Tibial nerve (tissue), 4 donors: ENCODE measurements around the gene THPO.

ENCODE experiments used
- CTCF ChIP-seq, 5 experiments: fragments of 200-600 bp in 3 of 5; fragments of 450-650 bp in 2 of 5; sonication (generic) in 3 of 5; IDR thresholded peaks; one replicate each; pipeline ENCODE4 v1.5.1; 2016 to 2019; ENCODE audit warnings: antibody characterized with exemption in 5 of 5, mild to moderate bottlenecking in 3 of 5, moderate library complexity in 2 of 5
- EP300 ChIP-seq, 2 donors: sonication (generic); formaldehyde crosslinking; IDR thresholded peaks; one replicate each; pipeline ENCODE4 v1.6.1; 2017; ENCODE audit warnings: antibody characterized with exemption in 2 of 2, mild to moderate bottlenecking in 1 of 2
- POLR2A ChIP-seq, 2 donors: fragments of 450-650 bp; IDR thresholded peaks; one replicate each; pipeline ENCODE4 v1.6.1; 2017; ENCODE audit warnings: antibody characterized with exemption in 2 of 2, mild to moderate bottlenecking in 2 of 2, moderate library complexity in 2 of 2

GRCh38 chr3:184345317-184346144 is 32.5 kb downstream of the THPO start:
- TF ChIP-seq CTCF (IDR thresholded peaks at IDR 0.05) = peak; percentile 23 to 61 (median 39)
- TF ChIP-seq POLR2A (IDR thresholded peaks at IDR 0.05) = peak in 1 of 2 donors; percentile 43
- peak; percentile 10 to 84 for TF ChIP-seq EP300 (IDR thresholded peaks at IDR 0.05)
